Keratinocyte (primary cell): ENCODE data around the gene ATP2B2.

Experiments
- CTCF ChIP-seq, 3 experiments: IDR thresholded peaks in 1 of 3; conservative IDR thresholded peaks in 1 of 3; optimal IDR thresholded peaks in 1 of 3; 2 replicates in 2 of 3; 3 replicates in 1 of 3; pipeline versions ENCODE3 to v1.5.1; 2011; ENCODE audit warnings: low read length in 3 of 3, mild to moderate bottlenecking in 3 of 3, moderate library complexity in 2 of 3, control low read depth in 1 of 3, inconsistent platforms in 1 of 3; ENCODE audit not compliant: insufficient read depth in 2 of 3; ENCODE audit errors: extremely low read depth in 1 of 3
- EZH2 ChIP-seq: IDR thresholded peaks from one replicate; pipeline ENCODE4 v1.6.1; 2012; ENCODE audit warnings: inconsistent platforms, mild to moderate bottlenecking, low read length, moderate library complexity

DNA sequence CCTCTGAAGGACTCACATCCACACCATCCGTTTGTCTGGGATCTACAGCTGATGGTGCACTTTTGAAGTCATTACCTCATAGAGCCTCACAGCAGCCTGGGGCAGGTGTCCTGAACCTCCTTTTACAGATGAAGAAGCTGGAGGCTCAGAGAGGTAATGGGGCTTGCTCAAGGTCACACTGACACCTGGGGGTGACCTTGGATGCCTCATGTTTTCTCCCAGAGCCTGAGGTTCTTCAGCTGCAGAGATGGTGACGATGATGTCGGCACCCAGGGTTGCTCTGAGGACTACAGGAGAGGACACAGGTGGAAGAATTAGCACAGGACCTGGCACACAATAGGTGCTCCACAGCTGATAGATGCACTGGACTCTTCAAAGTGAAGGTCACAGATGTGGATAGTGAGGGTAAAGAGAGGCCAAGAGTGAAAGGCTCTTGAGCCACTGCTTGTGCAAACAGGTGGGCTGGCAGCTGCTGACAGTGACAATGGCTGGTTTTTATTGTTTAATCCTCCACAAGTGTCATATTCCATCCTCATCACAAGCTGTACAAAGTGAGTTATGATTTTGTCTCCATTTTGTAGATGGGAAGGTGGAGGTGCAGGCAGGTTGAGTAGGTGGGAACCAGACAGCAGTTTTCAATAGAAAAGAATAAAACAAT lies 17.4 kb upstream of the ATP2B2 start:
- no peak for TF ChIP-seq CTCF (optimal IDR thresholded peaks at IDR 0.05 in 1 of 3, IDR thresholded peaks at IDR 0.05 in 1 of 3, conservative IDR thresholded peaks at IDR 0.05 in 1 of 3; ENCODE audit: extremely low read depth in 1 of 3, insufficient read depth in 2 of 3, low read length in 3 of 3)
- no peak for TF ChIP-seq EZH2
